HFF-Myc (cell line): ENCODE results near the gene CPEB1.
"Not testable (repeated sequence)": the region's sequence is repeated elsewhere in the genome, so short reads cannot be mapped to it uniquely, and the experiment has no call there.

Source experiments
- DNase-seq: peaks from one replicate; pipeline ENCODE4 v3.0.0-alpha.2; 2011; ENCODE audit warnings: low read depth; ENCODE audit errors: extremely low read depth
- H3K4me3 ChIP-seq: replicated peaks from 2 replicates; pipeline ENCODE4 v1.5.1; 2011; ENCODE audit warnings: low read depth, mild to moderate bottlenecking, control low read depth, low read length
- TF ChIP-seq, protein P1 (sequence below): IDR thresholded peaks from 2 replicates; pipeline ENCODE4 v1.5.1; 2012; ENCODE audit warnings: mild to moderate bottlenecking, low read depth, low read length, control low read depth; ENCODE audit errors: missing control alignments

CPEB1 gene

GRCh38 chr15:82650046-82650670 lies 3.0 kb upstream of the CPEB1 start:
- no peak for DNase-seq
- TF ChIP-seq, protein P1, sequence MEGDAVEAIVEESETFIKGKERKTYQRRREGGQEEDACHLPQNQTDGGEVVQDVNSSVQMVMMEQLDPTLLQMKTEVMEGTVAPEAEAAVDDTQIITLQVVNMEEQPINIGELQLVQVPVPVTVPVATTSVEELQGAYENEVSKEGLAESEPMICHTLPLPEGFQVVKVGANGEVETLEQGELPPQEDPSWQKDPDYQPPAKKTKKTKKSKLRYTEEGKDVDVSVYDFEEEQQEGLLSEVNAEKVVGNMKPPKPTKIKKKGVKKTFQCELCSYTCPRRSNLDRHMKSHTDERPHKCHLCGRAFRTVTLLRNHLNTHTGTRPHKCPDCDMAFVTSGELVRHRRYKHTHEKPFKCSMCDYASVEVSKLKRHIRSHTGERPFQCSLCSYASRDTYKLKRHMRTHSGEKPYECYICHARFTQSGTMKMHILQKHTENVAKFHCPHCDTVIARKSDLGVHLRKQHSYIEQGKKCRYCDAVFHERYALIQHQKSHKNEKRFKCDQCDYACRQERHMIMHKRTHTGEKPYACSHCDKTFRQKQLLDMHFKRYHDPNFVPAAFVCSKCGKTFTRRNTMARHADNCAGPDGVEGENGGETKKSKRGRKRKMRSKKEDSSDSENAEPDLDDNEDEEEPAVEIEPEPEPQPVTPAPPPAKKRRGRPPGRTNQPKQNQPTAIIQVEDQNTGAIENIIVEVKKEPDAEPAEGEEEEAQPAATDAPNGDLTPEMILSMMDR, result no peak

DNA sequence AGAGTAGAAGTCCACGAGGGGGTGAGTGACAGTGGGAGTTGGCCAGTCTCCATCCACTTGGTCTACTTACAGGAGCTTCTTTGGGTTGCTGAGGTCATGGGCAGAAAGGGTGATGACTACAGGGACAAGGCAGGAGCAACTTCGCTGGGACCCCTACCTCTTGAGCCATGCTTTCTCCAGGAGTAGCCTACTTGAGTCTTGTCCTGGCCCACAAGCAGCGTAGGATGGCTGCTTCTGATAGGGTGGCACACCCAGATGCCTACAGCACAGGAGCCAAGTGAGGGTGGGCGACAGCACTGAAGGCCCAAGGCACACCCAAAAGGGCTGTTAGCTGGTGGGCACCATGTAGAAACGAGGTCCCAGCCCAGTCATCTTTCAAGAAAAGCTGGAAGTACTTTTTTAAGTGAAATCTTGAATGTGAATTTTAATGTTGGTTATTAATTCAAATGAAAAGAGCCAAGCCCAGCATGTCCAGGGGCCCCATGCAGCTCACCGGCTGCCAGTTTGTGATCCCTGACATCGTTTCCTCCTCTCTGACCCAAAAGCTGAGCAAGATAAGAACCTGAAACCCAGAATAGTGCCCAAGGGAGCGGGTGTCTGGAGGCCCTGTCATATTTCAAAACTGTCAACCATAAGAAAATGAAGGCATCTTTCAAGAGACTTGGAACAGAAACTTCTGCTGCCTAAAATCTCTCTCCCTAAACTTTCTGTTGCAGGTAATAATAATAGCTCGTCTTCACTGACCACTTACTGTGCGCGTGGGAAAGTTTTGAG lies 2.2 kb upstream of the CPEB1 start:
- TF ChIP-seq, protein P1, result no peak
- H3K4me3 ChIP-seq, result no peak overlapping the region
- no peak for DNase-seq

More at GRCh38 chr15:82650046-82650670, 3.0 kb upstream of the CPEB1 start:
- no peak overlapping the region for H3K4me3 ChIP-seq

- TF ChIP-seq, protein P1, result no peak
- DNase-seq, result no peak
- H3K4me3 ChIP-seq, result peak overlapping the region; percentile 23; the same call in 1 of the 2 replicates
Observed at GRCh38 chr15:82648257-82649103, 1.3 kb upstream of the CPEB1 start.

DNA sequence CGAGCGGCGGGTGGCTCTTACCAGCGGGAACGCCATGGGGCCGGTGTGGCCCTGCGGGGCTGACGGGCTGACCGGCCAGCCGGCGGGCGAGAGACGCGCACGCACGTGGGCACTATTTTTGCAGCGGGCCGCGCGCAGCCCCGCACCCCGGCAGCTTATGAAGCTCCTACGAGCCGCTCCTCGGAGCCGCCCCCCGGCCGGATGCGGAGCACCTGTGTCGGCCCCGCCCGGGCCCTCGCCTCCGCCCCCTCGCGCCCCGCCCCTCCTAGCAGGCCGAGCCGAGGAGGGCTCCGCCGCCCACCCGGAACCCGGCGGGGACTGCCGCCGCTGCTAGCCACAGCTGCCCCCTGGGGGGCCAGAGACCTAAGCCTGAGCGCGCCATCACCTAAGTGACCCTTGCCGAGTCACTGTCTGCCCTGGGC lies 683 bp upstream of the CPEB1 start:
- peak overlapping the region; percentile 23 for H3K4me3 ChIP-seq
- DNase-seq, result no peak
- TF ChIP-seq, protein P1, result no peak

- TF ChIP-seq, protein P1, result no peak
- no peak for DNase-seq
- no peak overlapping the region for H3K4me3 ChIP-seq
Observed at GRCh38 chr15:82646250-82647044, 716 bp downstream of the CPEB1 start.

DNA sequence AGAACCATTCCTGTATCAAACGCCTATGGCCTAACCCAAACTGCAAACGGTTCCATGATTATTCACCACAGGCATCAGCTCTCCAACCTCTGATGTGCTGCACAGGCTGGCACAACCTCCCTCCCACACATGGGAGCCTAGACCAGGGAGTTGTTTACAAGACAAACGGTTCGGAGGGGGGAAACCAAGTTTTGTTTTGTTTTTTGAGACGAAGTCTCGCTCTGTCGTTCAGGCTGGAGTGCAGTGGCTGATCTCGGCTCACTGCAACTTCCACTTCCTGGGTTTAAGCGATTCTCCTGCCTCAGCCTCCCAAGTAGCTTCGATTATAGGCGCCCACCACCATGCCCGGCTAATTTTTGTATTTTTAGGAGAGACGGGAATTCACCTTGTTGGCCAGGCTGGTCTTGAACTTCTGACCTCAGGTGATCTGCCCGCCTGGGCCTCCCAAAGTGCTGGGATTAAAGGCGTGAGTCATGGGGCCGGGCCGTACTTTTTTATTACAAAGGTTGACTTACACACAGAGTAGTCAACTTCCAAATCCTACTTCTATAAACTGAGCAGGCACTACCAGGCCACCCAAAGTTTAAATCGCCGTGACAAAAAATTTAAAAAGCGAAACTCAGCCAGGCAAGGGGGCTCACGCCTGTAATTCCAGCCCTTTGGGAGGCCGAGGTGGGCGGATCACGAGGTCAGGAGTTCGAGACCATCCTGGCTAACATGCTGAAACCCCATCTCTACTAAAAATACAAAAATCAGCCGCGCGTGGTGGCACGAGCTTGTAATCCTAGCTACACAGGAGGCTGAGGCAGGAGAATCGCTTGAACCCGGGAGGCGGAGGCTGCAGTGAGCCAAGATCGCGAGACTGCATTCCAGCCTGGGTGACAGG lies 2.0 kb downstream of the CPEB1 start:
- DNase-seq, H3K4me3 ChIP-seq: not testable (repeated sequence)
